ENCODE results near the gene CFAP97D2.
"Not testable (repeated sequence)": the region's sequence is repeated elsewhere in the genome, so short reads cannot be mapped to it uniquely, and the experiment has no call there.

Gene CFAP97D2

GRCh38 chr13:114158869-114159666 is 20.0 kb upstream of the CFAP97D2 start:
- DNase-seq, result not testable (repeated sequence)

GRCh38 chr13:114161028-114161556 is 18.0 kb upstream of the CFAP97D2 start:
- DNase-seq, result peak; percentile 20

GRCh38 chr13:114161644-114162532 is 17.2 kb upstream of the CFAP97D2 start:
- DNase-seq, result no peak

GRCh38 chr13:114162533-114162922 is 16.5 kb upstream of the CFAP97D2 start:
- DNase-seq, result no peak

- no peak for DNase-seq
Observed at GRCh38 chr13:114164053-114164452, 15.0 kb upstream of the CFAP97D2 start.

- DNase-seq, result no peak
Observed at GRCh38 chr13:114164681-114165429, 14.2 kb upstream of the CFAP97D2 start.

GRCh38 chr13:114166381-114167131 is 12.5 kb upstream of the CFAP97D2 start:
- DNase-seq, result no peak

- DNase-seq, result no peak
Observed at GRCh38 chr13:114167426-114167825, 11.6 kb upstream of the CFAP97D2 start.

- no peak for DNase-seq
Observed at GRCh38 chr13:114167885-114168284, 11.2 kb upstream of the CFAP97D2 start.

GRCh38 chr13:114173272-114173671 is 5.8 kb upstream of the CFAP97D2 start:
- no peak for DNase-seq

- no peak for DNase-seq
Observed at GRCh38 chr13:114173745-114174144, 5.3 kb upstream of the CFAP97D2 start.

GRCh38 chr13:114174529-114174961 is 4.5 kb upstream of the CFAP97D2 start:
- no peak for DNase-seq

GRCh38 chr13:114176359-114176902 is 2.6 kb upstream of the CFAP97D2 start:
- DNase-seq, result not testable (repeated sequence)

- no peak for DNase-seq
Observed at GRCh38 chr13:114177245-114178010, 1.6 kb upstream of the CFAP97D2 start.

- DNase-seq, result no peak
Observed at GRCh38 chr13:114185182-114185971, 6.3 kb downstream of the CFAP97D2 start.

- DNase-seq, result peak; percentile 15
Observed at GRCh38 chr13:114194853-114195252, 15.8 kb downstream of the CFAP97D2 start.

GRCh38 chr13:114196629-114197028 is 17.6 kb downstream of the CFAP97D2 start:
- DNase-seq, result no peak

GRCh38 chr13:114198556-114198955 is 19.5 kb downstream of the CFAP97D2 start:
- DNase-seq, result no peak

GRCh38 chr13:114199526-114199925 is 20.5 kb downstream of the CFAP97D2 start:
- not testable (repeated sequence) for DNase-seq

- DNase-seq, result no peak
Observed at GRCh38 chr13:114199954-114200353, 20.9 kb downstream of the CFAP97D2 start.

All from stimulated activated naive CD4-positive, alpha-beta T cell treated with Interleukin-2 at 50 U/mL for 16 hours (primary cell).